Activated CD4-positive, alpha-beta memory T cell treated with anti-CD3 and anti-CD28 coated beads, Interleukin-2, amount 10 ng/mL, durations not matched to agents 7 days and 5 days (primary cell): ENCODE data around the gene ZBTB18. TPM values are rescaled to one million over a fixed set of nuclear protein-coding genes. Genes with fewer than 3 reads are reported as not detected.

Experiments
- CTCF ChIA-PET: fragments of 350-600 bp; sonication (Branson Sonifier 250); formaldehyde crosslinking; loops from one replicate; lab custom pipeline; 2021; ENCODE audit warnings: antibody characterized with exemption, inconsistent platforms; lab: Charles Lee
- POLR2A ChIA-PET: fragments of 350-600 bp; sonication (Branson Sonifier 250); formaldehyde crosslinking; loops from one replicate; lab custom pipeline; 2021; ENCODE audit warnings: antibody characterized with exemption; lab: Charles Lee
- DNase-seq: peaks from one replicate; pipeline ENCODE4 v3.0.0-alpha.2; 2020
- H3K27ac Mint-ChIP-seq: one replicate; pipeline ENCODE4 v1.8.0; 2021; ENCODE audit warnings: mild to moderate bottlenecking, mixed read lengths
- H3K27me3 Mint-ChIP-seq: one replicate; pipeline ENCODE4 v1.8.0; 2021; ENCODE audit warnings: mixed read lengths
- H3K36me3 Mint-ChIP-seq: one replicate; pipeline ENCODE4 v1.8.0; 2021; ENCODE audit warnings: low read depth, mixed read lengths
- H3K4me1 Mint-ChIP-seq: one replicate; pipeline ENCODE4 v1.8.0; 2021; ENCODE audit warnings: mixed read lengths
- H3K4me3 Mint-ChIP-seq: one replicate; pipeline ENCODE4 v1.8.0; 2021; ENCODE audit warnings: mild to moderate bottlenecking, mixed read lengths
- H3K9me3 Mint-ChIP-seq: one replicate; pipeline ENCODE4 v1.8.0; 2021; ENCODE audit warnings: mixed read lengths
- total RNA-seq, 2 experiments: library from RNA; stranded (reverse); gene quantifications; one replicate each; pipeline ENCODE4 v1.2.3, GENCODE V29; 2021

ZBTB18 gene
- total RNA-seq, 2 experiments from 2014 or later, result 9.6 to 10.2 TPM

DNA sequence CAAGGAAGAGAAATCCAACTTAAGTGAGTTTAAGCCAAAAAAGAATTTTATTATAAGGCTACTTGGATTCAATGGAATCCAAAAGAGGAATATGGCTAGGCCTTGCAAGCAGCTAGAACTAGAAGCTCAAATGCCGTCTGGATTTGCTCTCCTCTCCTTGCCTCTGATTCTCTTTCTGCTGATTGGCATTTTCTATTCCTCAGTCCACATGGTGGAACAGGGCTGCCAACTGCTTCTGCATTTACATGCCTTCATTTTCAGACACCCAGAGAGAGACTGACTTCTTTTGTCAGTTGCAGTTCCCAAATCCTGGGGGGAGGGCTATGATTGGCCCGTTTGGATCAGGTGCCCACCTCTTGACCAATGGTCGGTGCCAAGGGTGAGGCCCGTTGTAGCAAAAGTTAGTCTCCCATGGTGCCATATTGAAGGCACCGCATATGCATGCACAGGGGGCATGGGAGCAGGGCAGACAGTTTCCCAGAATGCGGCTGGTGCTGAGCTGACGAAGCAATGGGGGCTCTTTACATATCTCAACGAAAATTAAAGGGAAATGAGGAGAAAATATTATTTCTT, 18.3 kb downstream of the ZBTB18 start:
- Mint-ChIP-seq H3K9me3 (no peaks in the 10 kb centered on the region), H3K4me3 (no peak overlapping the region), H3K4me1 (peaks cover 7% of the 10 kb centered on the region), H3K27ac (no peak overlapping the region), H3K36me3 (no peaks in the 10 kb centered on the region), H3K27me3 (peaks cover 4% of the 10 kb centered on the region)
- no peak for DNase-seq
- POLR2A ChIA-PET, result no interaction called here
- CTCF ChIA-PET, result no interaction called here

- no peaks in the 10 kb centered on the region for H3K9me3 Mint-ChIP-seq
- DNase-seq, result peak; percentile 58
- ChIA-PET CTCF (interaction anchor here (0.9 to 1.1 kb wide), 2 partner anchors 14 to 27 kb away, joined by 3 to 4 read pairs; no protein-coding TSS in a partner anchor), POLR2A (interaction anchor here (0.7 to 1.8 kb wide), 2 partner anchors 9 to 26 kb away, joined by 3 to 20 read pairs; no protein-coding TSS in a partner anchor)
- H3K4me1 Mint-ChIP-seq, result peaks cover 20% of the 10 kb centered on the region
- peak overlapping the region; percentile 48 for H3K27ac Mint-ChIP-seq
- H3K4me3 Mint-ChIP-seq, result peak overlapping the region; percentile 8
- no peaks in the 10 kb centered on the region for H3K36me3 Mint-ChIP-seq
- H3K27me3 Mint-ChIP-seq, result peaks cover 14% of the 10 kb centered on the region
Observed at GRCh38 chr1:244074559-244075171, 23.6 kb downstream of the ZBTB18 start.

DNA sequence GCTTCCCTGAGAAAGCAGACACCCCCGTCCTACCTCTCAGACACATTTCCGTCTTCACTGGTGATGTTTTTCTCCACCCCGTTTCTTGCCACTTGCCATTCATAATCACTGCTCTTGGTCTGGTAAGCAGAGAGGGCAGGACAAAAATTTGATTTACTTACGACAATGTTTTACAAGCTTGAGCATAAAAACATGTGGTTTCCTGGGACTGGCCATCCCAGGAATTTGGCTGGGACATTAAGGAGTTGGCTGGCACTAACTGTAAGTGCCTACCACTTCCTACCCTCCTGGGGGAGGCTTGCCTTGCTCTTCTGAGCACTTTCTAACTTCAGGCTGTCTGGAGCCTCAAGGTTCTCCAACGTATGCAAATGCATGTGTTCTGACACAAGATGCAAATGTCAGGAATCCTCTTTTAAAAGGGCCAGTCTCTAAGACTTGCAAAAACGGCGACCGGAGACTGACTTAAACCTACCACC, 24.2 kb downstream of the ZBTB18 start:
- ChIA-PET POLR2A (interaction anchor here (0.7 to 1.8 kb wide), 2 partner anchors 10 to 27 kb away, joined by 3 to 20 read pairs; no protein-coding TSS in a partner anchor), CTCF (interaction anchor here (0.9 to 1.1 kb wide), 2 partner anchors 15 to 28 kb away, joined by 3 to 4 read pairs; no protein-coding TSS in a partner anchor)
- Mint-ChIP-seq H3K27ac (peak overlapping the region; percentile 48), H3K9me3 (no peaks in the 10 kb centered on the region), H3K4me1 (peaks cover 20% of the 10 kb centered on the region), H3K4me3 (peak overlapping the region; percentile 8), H3K36me3 (no peaks in the 10 kb centered on the region), H3K27me3 (peaks cover 14% of the 10 kb centered on the region)
- DNase-seq, result no peak

GRCh38 chr1:244076740-244077139, 25.7 kb downstream of the ZBTB18 start:
- no peaks in the 10 kb centered on the region for H3K9me3 Mint-ChIP-seq
- ChIA-PET CTCF (no interaction called here), POLR2A (no interaction called here)
- H3K36me3 Mint-ChIP-seq, result no peaks in the 10 kb centered on the region
- peaks cover 20% of the 10 kb centered on the region for H3K4me1 Mint-ChIP-seq
- no peak overlapping the region for H3K4me3 Mint-ChIP-seq
- no peak overlapping the region for H3K27ac Mint-ChIP-seq
- H3K27me3 Mint-ChIP-seq, result peaks cover 14% of the 10 kb centered on the region
- DNase-seq, result no peak

- Mint-ChIP-seq H3K9me3 (no peaks in the 10 kb centered on the region), H3K4me3 (no peak overlapping the region), H3K27me3 (peaks cover 18% of the 10 kb centered on the region), H3K4me1 (peaks cover 20% of the 10 kb centered on the region), H3K27ac (no peak overlapping the region), H3K36me3 (no peaks in the 10 kb centered on the region)
- no peak for DNase-seq
- ChIA-PET POLR2A (no interaction called here), CTCF (no interaction called here)
Observed at GRCh38 chr1:244077473-244078220, 26.6 kb downstream of the ZBTB18 start.

GRCh38 chr1:244080343-244080929, 29.4 kb downstream of the ZBTB18 start:
- no peaks in the 10 kb centered on the region for H3K9me3 Mint-ChIP-seq

DNA sequence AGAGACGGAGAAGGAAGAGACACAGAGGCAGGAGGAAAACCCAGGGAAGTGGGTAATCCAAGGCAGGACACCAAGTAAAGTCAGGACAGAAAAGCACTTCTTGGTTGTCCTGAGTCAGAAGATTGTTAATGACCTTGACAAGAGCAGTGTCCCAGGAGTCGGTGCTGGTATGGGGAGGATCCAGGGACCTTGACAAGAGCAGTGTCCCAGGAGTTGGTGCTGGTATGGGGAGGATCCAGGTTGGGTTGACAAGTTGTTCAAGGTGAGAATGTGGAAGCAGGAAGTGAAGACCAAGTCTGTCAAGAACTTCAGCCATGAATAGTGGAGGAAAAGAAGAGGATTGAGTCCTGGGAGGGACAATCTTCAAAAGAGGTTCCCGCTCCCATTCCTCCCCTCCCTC, 31.9 kb downstream of the ZBTB18 start:
- H3K4me3 Mint-ChIP-seq, result no peak overlapping the region
- ChIA-PET POLR2A (no interaction called here), CTCF (no interaction called here)
- H3K9me3 Mint-ChIP-seq, result no peaks in the 10 kb centered on the region
- no peaks in the 10 kb centered on the region for H3K4me1 Mint-ChIP-seq
- no peak overlapping the region for H3K27ac Mint-ChIP-seq
- no peaks in the 10 kb centered on the region for H3K36me3 Mint-ChIP-seq
- DNase-seq, result no peak
- H3K27me3 Mint-ChIP-seq, result peaks cover 15% of the 10 kb centered on the region

More at GRCh38 chr1:244080343-244080929, 29.4 kb downstream of the ZBTB18 start:
- Mint-ChIP-seq H3K4me3 (no peak overlapping the region), H3K27ac (no peak overlapping the region), H3K36me3 (no peaks in the 10 kb centered on the region), H3K4me1 (peaks cover 3% of the 10 kb centered on the region), H3K27me3 (peaks cover 18% of the 10 kb centered on the region)
- POLR2A ChIA-PET, result no interaction called here
- CTCF ChIA-PET, result no interaction called here
- DNase-seq, result no peak

DNA sequence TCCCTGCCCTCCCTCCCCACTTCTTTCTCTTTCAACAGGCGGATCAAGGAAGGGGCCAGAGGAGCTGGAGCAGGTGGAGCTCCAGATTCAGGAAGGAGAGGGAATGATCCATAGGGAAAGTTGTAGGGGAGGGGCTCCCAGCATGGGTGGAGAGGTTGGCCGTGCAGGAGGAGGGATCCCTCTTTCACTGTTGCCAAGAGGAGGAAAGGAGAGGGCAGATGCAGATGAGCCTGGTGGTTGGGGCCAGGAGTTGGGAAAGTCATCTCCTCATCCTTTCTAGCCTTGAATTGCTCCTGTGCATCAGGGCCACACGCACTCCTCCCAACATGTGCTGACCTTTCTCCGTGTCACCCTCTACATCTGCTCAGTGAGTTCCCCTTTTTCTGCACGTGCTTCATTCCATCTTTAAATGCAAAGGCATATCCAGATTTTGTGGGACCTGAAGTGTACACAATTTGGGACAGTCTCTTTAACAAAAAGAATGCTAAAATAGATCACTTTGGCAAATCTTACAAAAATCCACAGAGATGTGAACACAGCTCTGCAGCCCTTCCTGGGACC, 32.4 kb downstream of the ZBTB18 start:
- no peak for DNase-seq
- Mint-ChIP-seq H3K4me1 (no peaks in the 10 kb centered on the region), H3K27me3 (peaks cover 15% of the 10 kb centered on the region), H3K36me3 (no peaks in the 10 kb centered on the region), H3K27ac (no peak overlapping the region), H3K4me3 (no peak overlapping the region), H3K9me3 (no peaks in the 10 kb centered on the region)
- POLR2A ChIA-PET, result no interaction called here
- CTCF ChIA-PET, result no interaction called here

- Mint-ChIP-seq H3K27me3 (peaks cover 15% of the 10 kb centered on the region), H3K9me3 (no peaks in the 10 kb centered on the region), H3K4me1 (no peaks in the 10 kb centered on the region), H3K27ac (no peak overlapping the region), H3K36me3 (no peaks in the 10 kb centered on the region), H3K4me3 (no peak overlapping the region)
- ChIA-PET POLR2A (no interaction called here), CTCF (no interaction called here)
- no peak for DNase-seq
Observed at GRCh38 chr1:244084763-244085162, 33.7 kb downstream of the ZBTB18 start.

DNA sequence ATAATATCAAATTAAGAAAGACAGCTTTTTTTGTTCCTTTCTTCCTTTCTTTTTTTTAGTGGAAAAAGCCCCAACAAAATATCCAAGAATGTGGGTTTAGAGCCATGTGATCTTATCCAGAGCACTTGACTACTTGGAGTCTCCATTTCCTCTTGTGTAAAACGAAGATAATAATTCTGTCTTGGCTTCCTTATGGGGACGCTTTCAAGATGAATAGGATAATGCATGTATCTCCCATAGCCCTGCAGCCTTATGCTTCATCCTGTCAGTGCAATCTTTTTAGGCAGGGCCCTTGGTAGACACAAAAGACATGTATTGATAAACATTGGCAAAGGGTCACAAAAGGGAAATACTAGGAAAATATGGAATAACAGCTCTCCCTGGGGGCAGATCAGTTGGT, 34.8 kb downstream of the ZBTB18 start:
- Mint-ChIP-seq H3K27ac (no peak overlapping the region), H3K4me3 (no peak overlapping the region), H3K27me3 (peaks cover 15% of the 10 kb centered on the region), H3K9me3 (no peaks in the 10 kb centered on the region), H3K36me3 (no peaks in the 10 kb centered on the region), H3K4me1 (no peaks in the 10 kb centered on the region)
- no peak for DNase-seq
- POLR2A ChIA-PET, result no interaction called here
- CTCF ChIA-PET, result no interaction called here

DNA sequence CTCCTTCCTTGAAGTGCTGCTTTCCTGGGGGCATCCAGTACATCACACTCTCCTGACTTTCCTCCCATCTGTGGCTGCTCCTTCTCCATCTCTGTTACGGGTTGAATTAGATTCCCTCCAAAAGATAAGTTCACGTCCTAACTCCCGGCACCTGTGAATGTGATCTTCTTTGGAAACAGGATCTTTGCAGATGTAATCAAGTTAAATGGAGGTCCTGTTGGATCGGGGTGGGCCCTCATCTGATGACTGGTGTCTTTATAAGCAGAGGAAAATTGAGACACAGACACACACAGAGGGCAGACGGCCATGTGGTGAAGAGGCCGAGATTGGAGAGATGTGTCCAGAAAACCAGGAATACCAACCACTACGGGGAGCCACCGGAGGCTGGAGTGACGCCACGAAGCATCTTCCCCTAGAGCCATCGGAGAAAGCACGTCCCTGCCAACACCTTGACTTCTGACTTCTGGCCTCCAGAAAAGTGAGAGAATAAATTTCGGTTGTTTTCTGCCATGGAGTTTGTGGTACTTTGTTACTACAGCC, 36.0 kb downstream of the ZBTB18 start:
- H3K4me1 Mint-ChIP-seq, result no peaks in the 10 kb centered on the region
- H3K4me3 Mint-ChIP-seq, result no peak overlapping the region
- no peaks in the 10 kb centered on the region for H3K36me3 Mint-ChIP-seq
- no peak overlapping the region for H3K27ac Mint-ChIP-seq
- ChIA-PET POLR2A (no interaction called here), CTCF (no interaction called here)
- H3K27me3 Mint-ChIP-seq, result peaks cover 15% of the 10 kb centered on the region
- H3K9me3 Mint-ChIP-seq, result no peaks in the 10 kb centered on the region
- no peak for DNase-seq

- no peaks in the 10 kb centered on the region for H3K9me3 Mint-ChIP-seq
- ChIA-PET CTCF (no interaction called here), POLR2A (no interaction called here)
- no peaks in the 10 kb centered on the region for H3K36me3 Mint-ChIP-seq
- no peaks in the 10 kb centered on the region for H3K4me1 Mint-ChIP-seq
- no peak overlapping the region for H3K27ac Mint-ChIP-seq
- no peak overlapping the region for H3K4me3 Mint-ChIP-seq
- H3K27me3 Mint-ChIP-seq, result peaks cover 15% of the 10 kb centered on the region
- DNase-seq, result no peak
Observed at GRCh38 chr1:244087611-244088010, 36.5 kb downstream of the ZBTB18 start.
